Endodermal cell (in vitro differentiated cells): ENCODE results near the gene ASB1. TPM values are rescaled to one million over a fixed set of nuclear protein-coding genes. Genes with fewer than 3 reads are reported as not detected.

Experiments used
- DNase-seq: peaks from one replicate; pipeline ENCODE4 v3.0.0-alpha.2; 2017
- H3K27ac ChIP-seq: 2 replicates; pipeline ENCODE4 v1.5.1; 2013; ENCODE audit warnings: mild to moderate bottlenecking, low read depth, low read length, moderate library complexity
- H3K27me3 ChIP-seq: 2 replicates; pipeline ENCODE4 v1.6.1; 2013; ENCODE audit warnings: mild to moderate bottlenecking, low read length, moderate library complexity; ENCODE audit not compliant: insufficient read depth, control insufficient read depth, poor library complexity, severe bottlenecking
- H3K36me3 ChIP-seq: 2 replicates; pipeline ENCODE4 v1.7.0; 2013; ENCODE audit warnings: mild to moderate bottlenecking, low read length, moderate library complexity; ENCODE audit not compliant: control insufficient read depth, insufficient read depth
- H3K4me1 ChIP-seq: one replicate; pipeline ENCODE4 v1.7.0; 2013; ENCODE audit warnings: low read length; ENCODE audit not compliant: control insufficient read depth, insufficient read depth
- H3K4me3 ChIP-seq: 2 replicates; pipeline ENCODE4 v1.5.1; 2013; ENCODE audit warnings: mild to moderate bottlenecking, low read length, moderate library complexity
- H3K9ac ChIP-seq: 2 replicates; pipeline ENCODE4 v1.6.1; 2013; ENCODE audit warnings: mild to moderate bottlenecking, low read length, moderate library complexity; ENCODE audit not compliant: poor library complexity, severe bottlenecking; ENCODE audit errors: extremely low read depth
- H3K9me3 ChIP-seq: 2 replicates; pipeline ENCODE4 v1.6.1; 2013; ENCODE audit warnings: mild to moderate bottlenecking, low read length, moderate library complexity; ENCODE audit not compliant: control insufficient read depth
- H3K27ac Mint-ChIP-seq: 2 replicates; pipeline ENCODE4 v1.8.0; 2020; ENCODE audit warnings: mixed read lengths
- H3K27me3 Mint-ChIP-seq: 2 replicates; pipeline ENCODE4 v1.8.0; 2021; ENCODE audit warnings: mild to moderate bottlenecking, mixed read lengths; ENCODE audit not compliant: insufficient read depth
- H3K36me3 Mint-ChIP-seq: 2 replicates; pipeline ENCODE4 v1.8.0; 2020; ENCODE audit warnings: low read depth, mixed read lengths
- H3K4me1 Mint-ChIP-seq: 2 replicates; pipeline ENCODE4 v1.8.0; 2020; ENCODE audit warnings: mixed read lengths
- H3K4me3 Mint-ChIP-seq: 2 replicates; pipeline ENCODE4 v1.8.0; 2020; ENCODE audit warnings: mild to moderate bottlenecking, moderate library complexity, mixed read lengths
- H3K9me3 Mint-ChIP-seq: 2 replicates; pipeline ENCODE4 v1.8.0; 2020; ENCODE audit warnings: mild to moderate bottlenecking, mixed read lengths
- WGBS, 2 experiments: methylation state at CpG; one replicate each; pipeline versions ENCODE4 v1.1.5 to v1.1.7; 2013; ENCODE audit warnings: missing lambda C conversion rate in 2 of 2, mixed read lengths in 1 of 2; ENCODE audit not compliant: insufficient coverage in 1 of 2, insufficient read length in 1 of 2; 5-methylcytosine and 5-hydroxymethylcytosine counted together
- total RNA-seq, 2 donors: library from RNA; stranded (reverse); fragmentation: NEBNext Ultra II Directional in 1 of 2; extraction: Animal tissue kit (Norgen Biotek cat#: 25700) in 1 of 2; gene quantifications; 2 replicates in 1 of 2; 3 replicates in 1 of 2; pipeline ENCODE4 v1.2.1, GENCODE V29; 2021
- TF ChIP-seq, protein P1 (sequence below): fragments of 200-600 bp; sonication (generic); conservative IDR thresholded peaks from 2 replicates; pipeline ENCODE4 v1.5.0; 2021; ENCODE audit warnings: antibody characterized with exemption, mild to moderate bottlenecking

The ASB1 gene
- total RNA-seq, 2 donors from 2014 or later, result 39.0 to 39.6 TPM

DNA sequence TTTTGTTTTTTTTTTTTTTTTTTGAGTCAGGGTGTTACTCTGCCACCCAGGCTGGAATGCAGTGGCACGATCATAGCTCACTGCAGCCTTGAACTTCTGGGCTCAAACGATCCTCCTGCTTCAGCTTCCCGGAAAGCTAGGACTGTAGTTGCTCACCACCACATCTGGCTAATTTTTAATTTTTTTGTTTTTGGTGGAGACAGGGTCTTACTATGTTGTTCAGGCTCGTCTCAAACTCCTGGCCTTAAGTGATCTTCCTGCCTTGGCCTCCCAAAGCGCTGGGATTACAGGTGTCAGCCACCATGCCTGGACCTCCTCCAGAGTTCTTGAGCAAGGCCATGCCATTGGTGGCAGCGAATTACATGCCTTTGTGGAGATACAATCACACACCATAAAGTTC, 35.2 kb downstream of the ASB1 start:
- TF ChIP-seq, protein P1, sequence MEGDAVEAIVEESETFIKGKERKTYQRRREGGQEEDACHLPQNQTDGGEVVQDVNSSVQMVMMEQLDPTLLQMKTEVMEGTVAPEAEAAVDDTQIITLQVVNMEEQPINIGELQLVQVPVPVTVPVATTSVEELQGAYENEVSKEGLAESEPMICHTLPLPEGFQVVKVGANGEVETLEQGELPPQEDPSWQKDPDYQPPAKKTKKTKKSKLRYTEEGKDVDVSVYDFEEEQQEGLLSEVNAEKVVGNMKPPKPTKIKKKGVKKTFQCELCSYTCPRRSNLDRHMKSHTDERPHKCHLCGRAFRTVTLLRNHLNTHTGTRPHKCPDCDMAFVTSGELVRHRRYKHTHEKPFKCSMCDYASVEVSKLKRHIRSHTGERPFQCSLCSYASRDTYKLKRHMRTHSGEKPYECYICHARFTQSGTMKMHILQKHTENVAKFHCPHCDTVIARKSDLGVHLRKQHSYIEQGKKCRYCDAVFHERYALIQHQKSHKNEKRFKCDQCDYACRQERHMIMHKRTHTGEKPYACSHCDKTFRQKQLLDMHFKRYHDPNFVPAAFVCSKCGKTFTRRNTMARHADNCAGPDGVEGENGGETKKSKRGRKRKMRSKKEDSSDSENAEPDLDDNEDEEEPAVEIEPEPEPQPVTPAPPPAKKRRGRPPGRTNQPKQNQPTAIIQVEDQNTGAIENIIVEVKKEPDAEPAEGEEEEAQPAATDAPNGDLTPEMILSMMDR, result no peak
- Histone ChIP-seq H3K27ac (no peak overlapping the region), H3K4me3 (no peak overlapping the region), H3K9ac (no peak overlapping the region), H3K27me3 (no peaks in the 10 kb centered on the region), H3K4me1 (no peaks in the 10 kb centered on the region), H3K36me3 (no peaks in the 10 kb centered on the region), H3K9me3 (no peaks in the 10 kb centered on the region)
- Mint-ChIP-seq H3K36me3 (no peaks in the 10 kb centered on the region), H3K27ac (no peak overlapping the region), H3K4me1 (peaks cover 1% of the 10 kb centered on the region), H3K27me3 (no peaks in the 10 kb centered on the region), H3K9me3 (no peaks in the 10 kb centered on the region), H3K4me3 (no peak overlapping the region)
- no peak for DNase-seq
- 91 to 100% methylated on average over 2 to 6 of the region's 6 CpGs for WGBS, 2 experiments

DNA sequence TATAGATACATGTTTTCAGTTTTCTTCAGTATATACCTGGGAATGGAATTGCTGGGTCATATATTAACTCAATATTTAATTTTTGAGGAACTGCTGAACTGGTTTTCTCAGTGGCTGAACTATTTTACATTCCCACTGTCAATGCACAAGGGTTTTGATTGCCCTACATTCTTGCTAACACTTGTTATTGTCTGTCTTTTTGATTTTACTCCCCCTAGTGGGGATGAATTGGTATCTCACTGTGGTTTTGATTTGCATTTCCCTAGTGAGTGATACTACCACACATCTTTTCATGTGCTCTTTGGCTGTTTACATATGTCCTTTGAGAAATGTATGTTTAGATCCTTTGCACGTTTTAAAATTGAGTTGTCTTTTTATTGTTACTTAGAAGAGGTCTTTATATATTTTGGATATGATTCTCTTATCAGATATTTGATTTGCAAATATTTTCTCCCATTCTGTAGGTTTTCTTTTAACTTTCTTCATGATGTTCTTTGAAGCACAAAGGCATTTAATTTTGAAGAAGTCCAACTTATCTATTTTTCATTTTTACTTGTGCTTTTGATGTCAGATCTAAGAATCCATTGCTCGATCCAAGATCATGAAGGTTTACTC, 36.2 kb downstream of the ASB1 start:
- Mint-ChIP-seq H3K36me3 (no peaks in the 10 kb centered on the region), H3K9me3 (no peaks in the 10 kb centered on the region), H3K4me3 (no peak overlapping the region), H3K27me3 (no peaks in the 10 kb centered on the region), H3K27ac (no peak overlapping the region), H3K4me1 (peaks cover 1% of the 10 kb centered on the region)
- Histone ChIP-seq H3K36me3 (no peaks in the 10 kb centered on the region), H3K4me3 (no peak overlapping the region), H3K9me3 (no peaks in the 10 kb centered on the region), H3K4me1 (no peaks in the 10 kb centered on the region), H3K9ac (no peak overlapping the region), H3K27ac (no peak overlapping the region), H3K27me3 (no peaks in the 10 kb centered on the region)
- no peak for DNase-seq
- TF ChIP-seq, protein P1, result peak; percentile 86
- WGBS, 2 experiments, result 82% methylated on average over 1 of the region's 2 CpGs; no CpG with 5 or more reads in 1 of the 2 experiments

DNA sequence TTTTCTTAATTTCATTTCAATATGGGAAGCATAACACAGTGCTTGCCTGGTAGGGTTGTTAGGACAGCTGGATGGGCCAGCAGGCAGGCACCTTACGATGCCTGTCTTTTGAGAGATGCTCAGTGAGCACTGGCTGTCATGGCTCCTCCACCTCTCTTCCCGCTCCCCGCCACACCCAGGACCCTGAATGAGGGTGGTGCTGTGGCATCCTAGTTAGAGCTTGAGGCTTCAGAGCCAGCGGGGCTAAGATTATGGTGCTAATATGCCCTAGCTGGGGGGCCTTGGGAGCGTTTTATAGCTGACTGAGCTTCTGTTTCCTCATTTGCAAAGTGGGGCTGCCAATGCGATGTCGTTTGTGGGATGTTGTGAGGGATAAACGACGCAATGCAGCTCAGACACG, 37.7 kb downstream of the ASB1 start:
- no peaks in the 10 kb centered on the region for H3K4me1 ChIP-seq
- TF ChIP-seq, protein P1, result no peak
- H3K27ac ChIP-seq, result no peak overlapping the region
- Mint-ChIP-seq H3K27ac (no peak overlapping the region), H3K9me3 (peaks cover 10% of the 10 kb centered on the region), H3K36me3 (peaks cover 4% of the 10 kb centered on the region), H3K27me3 (peaks cover 2% of the 10 kb centered on the region), H3K4me1 (peaks cover 1% of the 10 kb centered on the region), H3K4me3 (no peak overlapping the region)
- H3K27me3 ChIP-seq, result no peaks in the 10 kb centered on the region
- no peak overlapping the region for H3K4me3 ChIP-seq
- H3K9ac ChIP-seq, result no peak overlapping the region
- H3K36me3 ChIP-seq, result no peaks in the 10 kb centered on the region
- H3K9me3 ChIP-seq, result peaks cover 5% of the 10 kb centered on the region
- WGBS, 2 experiments, result 93 to 96% methylated on average over 10 of the region's 10 CpGs
- no peak for DNase-seq
